Mucosa of descending colon (tissue), 3 donors: ENCODE data around the gene GNB1L. TPM values are rescaled to one million over a fixed set of nuclear protein-coding genes. Genes with fewer than 3 reads are reported as not detected.

Source experiments
- ATAC-seq: fragments of 200-7000 bp; cut with Tn5 transposase; one replicate; pipeline ENCODE4 v1.9.1; 2020; ENCODE audit warnings: mild to moderate bottlenecking, moderate library complexity
- DNase-seq, 3 donors: peaks; one replicate each; pipeline ENCODE4 v3.0.0-alpha.2; 2020
- H3K36me3 ChIP-seq: fragments of 200-600 bp; one replicate; pipeline ENCODE4 v1.8.0; 2021; ENCODE audit warnings: low read depth, mild to moderate bottlenecking
- H3K4me1 ChIP-seq: fragments of 200-600 bp; one replicate; pipeline ENCODE4 v1.8.0; 2021; ENCODE audit warnings: low read depth, mild to moderate bottlenecking
- H3K4me3 ChIP-seq: fragments of 200-600 bp; one replicate; pipeline ENCODE4 v1.8.0; 2021; ENCODE audit warnings: mild to moderate bottlenecking
- H3K9me3 ChIP-seq: fragments of 200-600 bp; one replicate; pipeline ENCODE4 v1.8.0; 2021; ENCODE audit warnings: mild to moderate bottlenecking
- CTCF ChIP-seq: fragments of 200-600 bp; IDR thresholded peaks from one replicate; pipeline ENCODE4 v1.8.0; 2022; ENCODE audit warnings: antibody characterized with exemption, mild to moderate bottlenecking
- intact Hi-C, 2 donors: fragments of 100-400 bp; cut with DNase I in 1 of 2; cut with micrococcal nuclease in 1 of 2; formaldehyde crosslinking; loops; one replicate each; pipeline versions ENCODE4 v1.11.0 to v1.11.1; 2022; cut with DNase I, micrococcal nuclease
- total RNA-seq, 3 donors: library from RNA; stranded (reverse); fragmentation: NEBNext Ultra II Directional in 2 of 3; extraction: Animal tissue kit (Norgen Biotek cat#: 25700) in 2 of 3; gene quantifications; one replicate each; pipeline versions ENCODE4 v1.2.1 to v1.2.4, GENCODE V29; 2021 to 2023
- donor health status: DM: no; HTN: no; CAD: no; lungs with moderate emphysema.
- donor health status: DM: no; HTN: no; CAD: no.
- donor health status: DM: no; HTN: yes; CAD: no.

GNB1L gene
- total RNA-seq, 3 donors from 2014 or later = 2.7 to 4.7 (median 3.4) TPM

- Histone ChIP-seq H3K4me3 (no peak overlapping the region), H3K9me3 (no peaks in the 10 kb centered on the region), H3K36me3 (no peaks in the 10 kb centered on the region), H3K4me1 (no peaks in the 10 kb centered on the region)
- DNase-seq = peak in 2 of 3 donors; percentile 35 to 69
- peak; percentile 78 for ATAC-seq
- intact Hi-C loops = no loop called here
- no peak for TF ChIP-seq CTCF
These were observed 36.9 kb upstream of the GNB1L start for GRCh38 chr22:19891317-19892256.

- Histone ChIP-seq H3K9me3 (no peaks in the 10 kb centered on the region), H3K4me1 (no peaks in the 10 kb centered on the region), H3K4me3 (no peak overlapping the region), H3K36me3 (no peaks in the 10 kb centered on the region)
- intact Hi-C loops = no loop called here
- TF ChIP-seq CTCF = no peak
- DNase-seq (peak in 2 of 3 donors; percentile 10 to 51), ATAC-seq (no peak)
These were observed 36.0 kb upstream of the GNB1L start for GRCh38 chr22:19890502-19891316.

- Histone ChIP-seq H3K36me3 (no peaks in the 10 kb centered on the region), H3K4me1 (no peaks in the 10 kb centered on the region), H3K9me3 (no peaks in the 10 kb centered on the region), H3K4me3 (no peak overlapping the region)
- DNase-seq = peak in 2 of 3 donors; percentile 23 to 42
- no peak for ATAC-seq
- no peak for TF ChIP-seq CTCF
- intact Hi-C loops = no loop called here
These were observed 35.3 kb upstream of the GNB1L start for GRCh38 chr22:19889951-19890350.

- Histone ChIP-seq H3K4me3 (no peak overlapping the region), H3K9me3 (no peaks in the 10 kb centered on the region), H3K4me1 (no peaks in the 10 kb centered on the region), H3K36me3 (no peaks in the 10 kb centered on the region)
- intact Hi-C loops = no loop called here
- TF ChIP-seq CTCF = no peak
- peak in 2 of 3 donors; percentile 21 to 51 for DNase-seq
- no peak for ATAC-seq
These were observed 33.6 kb upstream of the GNB1L start for GRCh38 chr22:19888131-19888746.

- Histone ChIP-seq H3K4me1 (no peaks in the 10 kb centered on the region), H3K9me3 (no peaks in the 10 kb centered on the region), H3K36me3 (no peaks in the 10 kb centered on the region), H3K4me3 (no peak overlapping the region)
- intact Hi-C loops = no loop called here
- TF ChIP-seq CTCF = no peak
- DNase-seq = peak in 2 of 3 donors; percentile 15 to 38
- ATAC-seq = no peak
These were observed 32.7 kb upstream of the GNB1L start for GRCh38 chr22:19887256-19887985.
